Lung (tissue), 12 donors: ENCODE measurements around the gene NINL. TPM values are rescaled to one million over a fixed set of nuclear protein-coding genes. Genes with fewer than 3 reads are reported as not detected.
A peak's percentile ranks its signal among the peaks of the same experiment; 100 is the strongest.

ENCODE experiments used
- ATAC-seq: fragments of 200-7000 bp; cut with Tn5 transposase; one replicate; pipeline ENCODE4 v1.9.1; 2020; ENCODE audit warnings: moderate number of reproducible peaks; ENCODE audit not compliant: insufficient read depth, low FRiP score
- DNase-seq, 3 donors: peaks; one replicate each; pipeline ENCODE4 v3.0.0-alpha.2; 2013 to 2017
- H3K27ac ChIP-seq, 2 donors: one replicate each; pipeline ENCODE4 v1.5.1; 2013; ENCODE audit warnings: mild to moderate bottlenecking in 2 of 2, moderate library complexity in 2 of 2, control low read depth in 1 of 2, inconsistent platforms in 1 of 2, low read depth in 1 of 2, low read length in 1 of 2
- H3K27me3 ChIP-seq, 3 donors: one replicate each; pipeline ENCODE4 v1.5.1; 2013; ENCODE audit warnings: low read length in 2 of 3; ENCODE audit not compliant: control insufficient read depth in 3 of 3, insufficient read depth in 3 of 3
- H3K36me3 ChIP-seq, 4 donors: one replicate each; pipeline ENCODE4 v1.5.1; 2013; ENCODE audit warnings: low read length in 4 of 4, mild to moderate bottlenecking in 1 of 4, moderate library complexity in 1 of 4; ENCODE audit not compliant: control insufficient read depth in 4 of 4, insufficient read depth in 4 of 4
- H3K4me1 ChIP-seq, 5 donors: one replicate each; pipeline ENCODE4 v1.5.1; 2013; ENCODE audit warnings: low read length in 5 of 5, mild to moderate bottlenecking in 2 of 5, moderate library complexity in 1 of 5; ENCODE audit not compliant: control insufficient read depth in 5 of 5, insufficient read depth in 5 of 5
- H3K4me3 ChIP-seq: one replicate; pipeline ENCODE4 v1.5.1; 2013; ENCODE audit warnings: mild to moderate bottlenecking, control low read depth, moderate library complexity
- H3K9ac ChIP-seq, 2 donors: one replicate each; pipeline ENCODE4 v1.5.1; 2013; ENCODE audit warnings: low read length in 2 of 2, control low read depth in 1 of 2; ENCODE audit not compliant: insufficient read depth in 1 of 2
- H3K9me3 ChIP-seq, 4 donors: one replicate each; pipeline ENCODE4 v1.5.1; 2013; ENCODE audit warnings: low read length in 3 of 4, mild to moderate bottlenecking in 1 of 4, moderate library complexity in 1 of 4; ENCODE audit not compliant: control insufficient read depth in 4 of 4, insufficient read depth in 3 of 4
- CTCF ChIP-seq: IDR thresholded peaks from 2 replicates; pipeline ENCODE4 v1.5.1; 2012; ENCODE audit warnings: mild to moderate bottlenecking; ENCODE audit errors: control extremely low read depth, extremely low read depth
- WGBS, 2 donors: extraction: QIAGEN DNeasy Blood & Tissue Kit; methylation state at CpG; one replicate each; pipeline ENCODE4 v1.1.7; 2013; 5-methylcytosine and 5-hydroxymethylcytosine counted together
- polyA plus RNA-seq, 2 donors: library from polyadenylated mRNA; stranded (reverse); fragments of 200-250 nt; gene quantifications; one replicate each; pipeline ENCODE4 v1.2.1, GENCODE V29; 2013
- total RNA-seq, 2 donors: library from RNA; depleted of rRNA in 1 of 2; stranded (reverse); fragments of >200 nt in 1 of 2; gene quantifications; one replicate each; pipeline ENCODE4 v1.2.1, GENCODE V29; 2014 to 2021
- donor health status: control.
- donor health status: control.
- donor health status: Bipolar disorder and iron deficiency.
- donor health status: healthy.
- donor health status: DM: yes; HTN: yes; CAD: no.

Gene NINL
- total and polyA plus RNA-seq, 4 donors, result 4.5 to 25.9 (median 12.0) TPM

- no peak for TF ChIP-seq CTCF
- DNase-seq (peak; percentile 47 to 76 (median 49)), ATAC-seq (peak; percentile 35)
- Histone ChIP-seq H3K36me3 (peaks cover 0 to 2% (median 0%) of the 10 kb centered on the region in 4 donors), H3K9me3 (peaks cover 0 to 3% (median 0%) of the 10 kb centered on the region in 4 donors), H3K27me3 (no peaks in the 10 kb centered on the region), H3K4me3 (no peak overlapping the region), H3K9ac (no peak overlapping the region), H3K4me1 (peaks cover 0 to 11% (median 7%) of the 10 kb centered on the region in 5 donors), H3K27ac (peak overlapping the region in 1 of 2 donors; percentile 54)
- WGBS, 2 donors, result 58 to 87% methylated on average over 4 of the region's 4 CpGs
Observed at GRCh38 chr20:25580711-25581110, 4.6 kb downstream of the NINL start.

DNA sequence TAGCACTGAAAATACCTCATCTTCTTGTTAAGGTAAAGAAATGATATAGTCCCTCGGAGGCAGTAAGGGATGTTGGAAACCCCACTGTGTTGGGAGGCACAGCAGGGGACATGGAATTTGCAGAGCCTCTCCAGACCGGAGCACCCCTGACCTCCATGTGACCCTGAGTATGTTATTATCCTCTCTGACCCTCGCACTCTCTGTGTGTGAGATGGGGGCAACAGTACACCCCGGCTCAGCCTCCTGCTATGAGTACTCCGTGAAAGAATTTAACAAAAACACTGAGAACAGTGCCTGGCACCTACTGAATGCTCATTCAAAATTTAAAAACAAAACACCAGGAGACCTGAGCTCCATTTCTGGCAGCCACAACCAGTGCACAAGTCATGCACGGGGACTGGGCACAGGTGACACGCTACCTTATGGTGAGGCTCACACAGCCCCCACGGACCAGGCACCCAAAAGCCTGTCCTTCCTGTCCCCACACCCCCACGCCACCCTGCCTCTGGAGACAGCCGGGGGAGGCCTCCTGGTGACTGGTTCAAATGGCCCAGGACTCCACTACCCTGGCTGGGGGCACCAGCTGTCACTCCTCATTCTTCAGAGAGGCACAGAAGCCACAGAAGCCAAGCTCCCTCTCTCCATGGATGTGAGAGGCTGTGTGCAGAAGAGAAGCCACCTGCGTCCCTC is 6.1 kb downstream of the NINL start:
- DNase-seq, result peak in 1 of 3 donors; percentile 24
- Histone ChIP-seq H3K4me1 (peaks cover 0 to 10% (median 5%) of the 10 kb centered on the region in 5 donors), H3K4me3 (no peak overlapping the region), H3K27ac (no peak overlapping the region), H3K27me3 (no peaks in the 10 kb centered on the region), H3K9me3 (no peaks in the 10 kb centered on the region), H3K9ac (no peak overlapping the region), H3K36me3 (peaks cover 0 to 2% (median 0%) of the 10 kb centered on the region in 4 donors)
- 81 to 87% methylated on average over 11 of the region's 11 CpGs for WGBS, 2 donors
- ATAC-seq, result no peak
- no peak for TF ChIP-seq CTCF

- Histone ChIP-seq H3K4me3 (no peak overlapping the region), H3K9ac (no peak overlapping the region), H3K4me1 (peaks cover 0 to 10% (median 5%) of the 10 kb centered on the region in 5 donors), H3K27ac (no peak overlapping the region), H3K9me3 (no peaks in the 10 kb centered on the region), H3K27me3 (no peaks in the 10 kb centered on the region), H3K36me3 (peaks cover 0 to 5% (median 0%) of the 10 kb centered on the region in 4 donors)
- TF ChIP-seq CTCF, result no peak
- WGBS, 2 donors, result 85% methylated on average over 16 of the region's 16 CpGs
- DNase-seq, result no peak
- no peak for ATAC-seq
Observed at GRCh38 chr20:25576783-25577530, 8.4 kb downstream of the NINL start.
